ENCODE data around the gene RFT1.

RFT1 gene

GRCh38 chr3:53142986-53143385 is 12.8 kb upstream of the RFT1 start:
- Histone ChIP-seq H3K9ac (ENCODE audit: low read length) (no peak overlapping the region), H3K36me3 (ENCODE audit: control insufficient read depth, insufficient read depth, low read length) (no peaks in the 10 kb centered on the region), H3K9me3 (ENCODE audit: control insufficient read depth, low read length) (no peaks in the 10 kb centered on the region), H3K27me3 (ENCODE audit: control insufficient read depth, insufficient read depth, low read length) (no peaks in the 10 kb centered on the region), H3K4me1 (ENCODE audit: control insufficient read depth, insufficient read depth, low read length) (peaks cover 72% of the 10 kb centered on the region), H3K4me3 (ENCODE audit: low read length) (no peak overlapping the region)

DNA sequence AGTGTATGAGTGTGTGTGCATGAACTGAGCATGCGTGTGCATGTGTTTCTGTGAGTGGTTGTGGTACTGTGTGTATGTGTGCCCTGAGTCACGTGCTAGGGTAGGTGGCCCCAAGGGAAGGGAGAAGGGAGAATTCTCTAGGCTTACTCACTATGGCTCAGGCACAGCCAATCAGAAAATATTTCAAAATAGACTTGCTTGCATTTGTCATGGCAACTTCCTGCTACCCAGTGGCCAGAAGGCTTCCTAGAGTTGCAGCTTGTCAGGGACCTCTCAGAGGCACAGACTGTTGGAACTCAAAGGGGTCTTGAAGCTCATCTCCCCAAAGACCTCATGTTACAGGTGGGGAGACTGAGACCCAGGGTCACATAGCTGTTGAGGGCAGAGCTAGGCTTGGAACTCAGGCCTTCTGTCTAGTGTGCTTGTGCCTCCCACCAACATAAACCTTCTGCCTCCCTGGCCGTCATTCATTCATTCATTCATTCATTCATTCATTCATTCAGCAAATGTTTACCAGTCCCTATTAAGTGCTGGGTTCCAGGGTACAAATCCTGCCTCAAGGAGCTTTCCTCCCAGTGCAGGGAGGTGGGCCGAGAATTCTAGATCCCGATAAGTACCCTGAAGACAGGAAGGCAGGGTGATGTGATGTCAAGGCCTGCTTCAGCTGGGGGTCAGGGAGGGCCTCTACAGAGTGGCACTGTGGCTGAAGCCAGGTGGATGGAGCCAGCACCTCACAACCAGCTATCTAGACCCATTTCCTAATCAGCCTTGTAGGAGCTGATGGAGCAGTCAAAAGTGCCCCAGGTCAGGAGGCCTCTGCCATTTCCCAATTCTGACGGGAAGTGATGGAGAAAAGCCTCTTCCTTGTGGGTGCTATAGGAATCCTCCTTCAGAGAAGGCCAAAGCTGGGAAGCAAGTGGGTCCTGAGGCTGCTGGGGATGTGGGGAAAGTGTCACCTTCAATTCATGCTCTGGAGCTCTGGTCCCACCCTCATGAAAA is 10.9 kb upstream of the RFT1 start:
- Histone ChIP-seq H3K4me1 (ENCODE audit: control insufficient read depth, insufficient read depth, low read length) (peaks cover 53% of the 10 kb centered on the region), H3K9ac (ENCODE audit: low read length) (no peak overlapping the region)

DNA sequence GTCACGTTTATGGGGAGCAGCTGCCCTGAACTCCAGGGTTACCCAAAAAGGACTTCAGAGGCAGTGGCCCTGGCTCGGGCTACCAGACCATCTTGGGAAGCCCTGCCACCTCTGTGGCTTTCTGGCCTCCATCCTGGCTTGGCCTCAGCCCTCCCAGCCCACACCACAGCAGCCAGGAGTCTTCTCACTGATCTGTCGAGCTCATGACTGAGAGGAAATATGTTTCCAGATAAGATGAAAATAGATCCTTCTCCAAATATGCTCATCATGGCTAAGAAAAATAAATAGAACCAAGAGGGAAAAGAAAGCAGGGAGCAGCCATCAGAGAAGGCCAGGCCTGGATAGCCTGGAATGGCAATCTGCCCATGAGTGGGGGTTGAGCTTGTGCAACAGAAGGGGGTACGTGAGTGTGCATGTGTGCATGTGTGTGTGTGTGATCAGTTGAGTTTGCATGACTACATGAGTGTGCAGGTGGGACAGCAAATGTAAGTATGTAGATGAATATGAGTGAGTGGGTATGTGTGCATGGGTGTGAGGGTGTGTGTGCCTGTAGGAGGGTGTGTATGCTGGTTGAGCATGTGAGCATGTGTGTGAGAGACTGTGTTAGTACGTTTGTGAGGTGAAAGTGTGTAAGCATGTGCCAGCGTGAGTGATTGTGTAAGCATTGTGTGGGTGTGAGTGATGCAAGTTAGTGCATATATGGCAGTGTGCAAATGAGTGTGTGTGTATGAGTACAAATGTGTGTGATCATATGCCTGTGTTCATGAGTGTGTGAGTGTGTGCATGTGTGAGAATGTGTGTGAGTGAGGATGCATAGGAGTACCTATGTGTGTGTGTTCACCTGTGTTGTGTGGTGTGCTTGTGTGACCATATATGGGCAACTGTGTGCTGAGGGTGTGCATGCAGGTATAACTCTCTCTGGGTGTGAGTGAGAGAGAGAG is 9.9 kb upstream of the RFT1 start:
- Histone ChIP-seq H3K27me3 (ENCODE audit: control insufficient read depth, insufficient read depth, low read length) (no peaks in the 10 kb centered on the region), H3K9me3 (ENCODE audit: control insufficient read depth, low read length) (no peaks in the 10 kb centered on the region), H3K4me1 (ENCODE audit: control insufficient read depth, insufficient read depth, low read length) (peaks cover 47% of the 10 kb centered on the region), H3K9ac (ENCODE audit: low read length) (no peak overlapping the region), H3K4me3 (ENCODE audit: low read length) (no peak overlapping the region), H3K36me3 (ENCODE audit: control insufficient read depth, insufficient read depth, low read length) (no peaks in the 10 kb centered on the region)

More for the DNA sequence above, 10.9 kb upstream of the RFT1 start:
- Histone ChIP-seq H3K4me3 (ENCODE audit: low read length) (no peak overlapping the region), H3K36me3 (ENCODE audit: control insufficient read depth, insufficient read depth, low read length) (no peaks in the 10 kb centered on the region), H3K27me3 (ENCODE audit: control insufficient read depth, insufficient read depth, low read length) (no peaks in the 10 kb centered on the region), H3K9me3 (ENCODE audit: control insufficient read depth, low read length) (no peaks in the 10 kb centered on the region)

DNA sequence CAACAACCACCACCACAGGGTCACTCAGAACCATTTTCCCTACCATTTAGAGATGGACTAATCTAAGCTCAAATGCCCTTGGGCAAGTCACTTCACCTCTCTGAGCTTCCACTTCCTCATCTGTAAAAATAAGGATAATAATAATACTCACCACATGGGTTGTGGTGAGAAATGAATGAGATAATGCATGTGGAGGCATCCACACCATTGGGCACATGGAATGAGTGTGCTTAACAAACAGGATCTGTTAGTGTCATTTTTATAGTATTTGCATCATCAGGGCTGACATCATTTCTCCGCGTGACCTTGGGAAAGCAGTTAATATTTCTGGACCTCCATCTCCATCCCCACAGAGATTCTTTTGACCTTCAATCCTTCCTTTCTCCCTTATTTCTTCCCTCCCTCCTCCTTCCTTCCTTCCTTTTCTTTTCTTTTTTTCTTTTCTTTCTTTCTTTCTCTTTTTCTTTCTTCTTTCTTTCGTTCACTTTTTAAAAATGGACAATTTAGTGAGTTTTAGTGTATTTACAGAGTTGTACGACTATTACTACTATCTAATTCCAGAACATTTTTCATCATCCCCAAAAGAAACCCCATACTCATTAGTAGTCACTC is 7.7 kb upstream of the RFT1 start:
- no peaks in the 10 kb centered on the region for H3K27me3 ChIP-seq (ENCODE audit: control insufficient read depth, insufficient read depth, low read length)
- peaks cover 37% of the 10 kb centered on the region for H3K4me1 ChIP-seq (ENCODE audit: control insufficient read depth, insufficient read depth, low read length)
- H3K9me3 ChIP-seq (ENCODE audit: control insufficient read depth, low read length) = no peaks in the 10 kb centered on the region
- H3K4me3 ChIP-seq (ENCODE audit: low read length) = no peak overlapping the region
- H3K9ac ChIP-seq (ENCODE audit: low read length) = no peak overlapping the region
- no peaks in the 10 kb centered on the region for H3K36me3 ChIP-seq (ENCODE audit: control insufficient read depth, insufficient read depth, low read length)

- no peaks in the 10 kb centered on the region for H3K36me3 ChIP-seq (ENCODE audit: control insufficient read depth, insufficient read depth, low read length)
- peaks cover 33% of the 10 kb centered on the region for H3K4me1 ChIP-seq (ENCODE audit: control insufficient read depth, insufficient read depth, low read length)
- H3K27me3 ChIP-seq (ENCODE audit: control insufficient read depth, insufficient read depth, low read length) = no peaks in the 10 kb centered on the region
Observed at GRCh38 chr3:53137221-53137620, 7.0 kb upstream of the RFT1 start.

DNA sequence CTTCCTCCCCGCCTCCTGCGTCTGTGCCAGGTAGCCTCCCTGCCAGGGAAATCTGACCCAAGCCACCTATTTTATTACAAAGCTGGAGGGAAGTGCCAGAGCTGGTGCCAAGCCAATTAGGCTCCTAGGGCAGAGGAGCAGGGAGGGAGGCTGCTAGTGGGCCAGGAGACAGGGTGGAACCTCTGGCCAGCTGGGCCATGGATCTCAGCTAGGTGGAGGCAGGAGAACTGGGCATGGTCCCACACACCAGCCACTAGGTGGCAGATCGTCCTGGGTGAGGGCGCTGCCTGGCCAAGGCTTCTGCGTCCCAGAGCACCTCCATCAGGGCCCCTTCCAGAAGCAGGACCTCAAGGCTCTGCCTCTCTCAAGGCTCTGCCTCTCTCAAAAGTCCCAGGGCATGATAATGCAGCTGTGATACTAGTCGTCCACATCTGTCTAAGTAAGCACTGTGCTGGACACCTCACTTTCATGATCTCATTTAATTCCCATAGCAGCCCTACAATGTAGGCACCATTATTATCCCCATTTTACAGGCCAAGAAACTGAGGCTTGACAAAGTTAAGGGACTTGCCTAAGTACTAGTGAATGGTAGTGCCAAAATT is 4.5 kb upstream of the RFT1 start:
- Histone ChIP-seq H3K4me1 (ENCODE audit: control insufficient read depth, insufficient read depth, low read length) (peaks cover 23% of the 10 kb centered on the region), H3K9ac (ENCODE audit: low read length) (no peak overlapping the region), H3K36me3 (ENCODE audit: control insufficient read depth, insufficient read depth, low read length) (no peaks in the 10 kb centered on the region), H3K9me3 (ENCODE audit: control insufficient read depth, low read length) (no peaks in the 10 kb centered on the region), H3K27me3 (ENCODE audit: control insufficient read depth, insufficient read depth, low read length) (no peaks in the 10 kb centered on the region), H3K4me3 (ENCODE audit: low read length) (no peak overlapping the region)

More at GRCh38 chr3:53137221-53137620, 7.0 kb upstream of the RFT1 start:
- no peak overlapping the region for H3K4me3 ChIP-seq (ENCODE audit: low read length)
- no peak overlapping the region for H3K9ac ChIP-seq (ENCODE audit: low read length)
- H3K9me3 ChIP-seq (ENCODE audit: control insufficient read depth, low read length) = no peaks in the 10 kb centered on the region

GRCh38 chr3:53132347-53132746 is 2.1 kb upstream of the RFT1 start:
- Histone ChIP-seq H3K9me3 (ENCODE audit: control insufficient read depth, low read length) (no peaks in the 10 kb centered on the region), H3K9ac (ENCODE audit: low read length) (no peak overlapping the region), H3K36me3 (ENCODE audit: control insufficient read depth, insufficient read depth, low read length) (no peaks in the 10 kb centered on the region), H3K4me3 (ENCODE audit: low read length) (no peak overlapping the region), H3K27me3 (ENCODE audit: control insufficient read depth, insufficient read depth, low read length) (no peaks in the 10 kb centered on the region), H3K4me1 (ENCODE audit: control insufficient read depth, insufficient read depth, low read length) (peaks cover 27% of the 10 kb centered on the region)

DNA sequence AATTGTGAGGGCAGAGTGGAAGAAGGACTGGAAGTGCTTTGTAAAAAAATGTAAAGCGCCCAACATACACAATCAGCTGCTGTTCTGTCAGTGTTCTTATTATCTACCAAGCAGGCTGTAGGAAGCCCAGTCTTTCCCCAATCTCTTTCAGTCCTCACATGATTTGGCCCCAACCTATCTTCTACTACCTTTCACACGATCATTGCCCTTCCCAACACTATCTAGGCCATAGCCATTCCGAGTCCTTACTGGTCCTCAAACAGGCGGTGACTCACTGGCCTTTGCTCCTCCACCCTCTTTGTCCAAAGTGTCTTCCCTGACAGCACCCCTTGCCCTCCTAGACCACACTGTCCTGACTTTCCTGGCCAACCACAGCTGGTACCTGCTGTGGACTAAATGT is 861 bp upstream of the RFT1 start:
- H3K27me3 ChIP-seq (ENCODE audit: control insufficient read depth, insufficient read depth, low read length) = no peaks in the 10 kb centered on the region
- H3K36me3 ChIP-seq (ENCODE audit: control insufficient read depth, insufficient read depth, low read length) = no peaks in the 10 kb centered on the region
- no peaks in the 10 kb centered on the region for H3K9me3 ChIP-seq (ENCODE audit: control insufficient read depth, low read length)
- H3K4me3 ChIP-seq (ENCODE audit: low read length) = peak overlapping the region; percentile 80
- peaks cover 27% of the 10 kb centered on the region for H3K4me1 ChIP-seq (ENCODE audit: control insufficient read depth, insufficient read depth, low read length)
- peak overlapping the region; percentile 88 for H3K9ac ChIP-seq (ENCODE audit: low read length)

DNA sequence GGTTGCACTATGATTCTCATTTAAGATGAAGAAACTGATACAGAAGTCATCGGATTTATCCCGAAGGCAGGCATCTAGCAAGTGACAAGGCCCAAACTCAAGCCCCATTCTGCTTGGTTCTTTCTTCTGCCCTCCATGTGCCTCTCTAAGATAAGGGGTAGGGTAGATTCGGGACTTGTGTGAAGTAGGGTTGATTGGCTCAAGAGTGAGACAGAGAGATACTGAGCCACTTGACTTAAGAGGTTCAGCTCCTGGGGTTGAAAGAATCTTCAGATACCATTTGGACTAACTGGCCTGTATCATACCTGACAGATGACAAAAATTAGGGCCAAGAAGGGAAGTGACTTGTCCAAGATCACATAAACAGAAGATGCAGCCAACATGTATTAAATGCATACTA is 891 bp downstream of the RFT1 start:
- Histone ChIP-seq H3K9ac (ENCODE audit: low read length) (peak overlapping the region; percentile 88), H3K4me1 (ENCODE audit: control insufficient read depth, insufficient read depth, low read length) (peaks cover 17% of the 10 kb centered on the region), H3K4me3 (ENCODE audit: low read length) (peak overlapping the region; percentile 80), H3K27me3 (ENCODE audit: control insufficient read depth, insufficient read depth, low read length) (no peaks in the 10 kb centered on the region), H3K9me3 (ENCODE audit: control insufficient read depth, low read length) (no peaks in the 10 kb centered on the region), H3K36me3 (ENCODE audit: control insufficient read depth, insufficient read depth, low read length) (no peaks in the 10 kb centered on the region)

GRCh38 chr3:53126601-53127000 is 3.6 kb downstream of the RFT1 start:
- H3K36me3 ChIP-seq (ENCODE audit: control insufficient read depth, insufficient read depth, low read length) = no peaks in the 10 kb centered on the region
- H3K9ac ChIP-seq (ENCODE audit: low read length) = no peak overlapping the region
- H3K4me1 ChIP-seq (ENCODE audit: control insufficient read depth, insufficient read depth, low read length) = peaks cover 23% of the 10 kb centered on the region
- no peaks in the 10 kb centered on the region for H3K27me3 ChIP-seq (ENCODE audit: control insufficient read depth, insufficient read depth, low read length)
- H3K9me3 ChIP-seq (ENCODE audit: control insufficient read depth, low read length) = no peaks in the 10 kb centered on the region
- H3K4me3 ChIP-seq (ENCODE audit: low read length) = no peak overlapping the region

GRCh38 chr3:53123953-53124352 is 6.3 kb downstream of the RFT1 start:
- no peaks in the 10 kb centered on the region for H3K9me3 ChIP-seq (ENCODE audit: control insufficient read depth, low read length)

More at GRCh38 chr3:53123953-53124352, 6.3 kb downstream of the RFT1 start:
- H3K9ac ChIP-seq (ENCODE audit: low read length) = no peak overlapping the region
- H3K36me3 ChIP-seq (ENCODE audit: control insufficient read depth, insufficient read depth, low read length) = no peaks in the 10 kb centered on the region
- no peaks in the 10 kb centered on the region for H3K27me3 ChIP-seq (ENCODE audit: control insufficient read depth, insufficient read depth, low read length)
- H3K4me3 ChIP-seq (ENCODE audit: low read length) = no peak overlapping the region
- H3K4me1 ChIP-seq (ENCODE audit: control insufficient read depth, insufficient read depth, low read length) = peaks cover 14% of the 10 kb centered on the region
